H1 (cell line): ENCODE measurements around the gene PIM2. TPM values are rescaled to one million over a fixed set of nuclear protein-coding genes. Genes with fewer than 3 reads are reported as not detected.

ENCODE experiments used
- RFX5 ChIP-seq: IDR thresholded peaks from 2 replicates; pipeline ENCODE4 v1.6.1; 2011; ENCODE audit warnings: low read depth, low read length, improper control_type of control experiment, borderline replicate concordance
- polyA plus RNA-seq, 7 experiments: library from polyadenylated mRNA; depleted of rRNA in 3 of 7; stranded (reverse) in 5 of 7; unstranded in 2 of 7; fragments of >200 nt in 5 of 7; fragments of 200-250 nt in 2 of 7; gene quantifications; 1 replicate in 5 of 7; 2 replicates in 1 of 7; 4 replicates in 1 of 7; pipeline versions ENCODE4 v1.2.1 to v1.2.3, GENCODE V29; 2011 to 2013; ENCODE audit warnings: missing spikeins in 2 of 7, mixed read lengths in 2 of 7
- total RNA-seq: library from RNA; stranded (reverse); fragmentation: NEBNext Ultra II Directional; extraction: Animal tissue kit (Norgen Biotek cat#: 25700); gene quantifications from 2 replicates; pipeline ENCODE4 v1.2.1, GENCODE V29; 2021

Gene PIM2
- total and polyA plus RNA-seq, 2 of the 8 experiments (the other 6 are each of a cell fraction or from before 2014, with no cell fraction given), result 180 to 203 TPM

DNA sequence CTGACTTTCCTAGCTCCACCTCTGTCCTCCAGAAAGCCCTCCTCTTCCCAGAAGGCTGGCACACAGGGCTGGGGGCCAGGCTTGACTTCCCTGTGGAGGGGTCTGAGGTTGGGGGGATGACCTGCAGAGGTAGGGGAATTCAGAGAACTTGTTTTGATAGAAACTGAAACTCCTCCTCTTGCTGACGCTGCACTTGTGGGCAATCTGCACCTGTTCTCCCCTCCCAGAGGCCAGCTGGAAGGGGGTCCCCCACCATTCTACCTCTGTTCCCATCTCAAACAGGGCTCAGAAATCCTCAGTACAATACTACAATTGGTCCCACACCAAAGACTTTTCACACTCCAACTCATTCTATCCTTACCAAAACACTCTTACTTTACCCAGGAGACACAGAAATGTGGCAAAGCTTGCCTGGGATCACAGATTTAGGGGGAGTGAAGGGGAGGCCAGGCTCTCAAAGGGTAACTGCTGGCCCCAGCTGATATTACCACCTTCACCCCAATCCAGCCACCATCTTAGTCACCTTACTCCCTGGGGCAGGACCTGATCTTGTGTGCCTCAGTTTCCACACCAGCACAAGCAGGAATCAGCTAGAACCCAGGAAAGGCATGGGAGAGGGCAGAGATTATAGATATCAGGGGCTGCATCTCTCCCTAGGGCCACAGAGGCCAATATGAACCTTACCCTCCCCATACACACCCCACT is 20.0 kb upstream of the PIM2 start (continued):
- no peak for TF ChIP-seq RFX5
